GM12873 (cell line): ENCODE measurements around the gene PKD1.

Source experiments
- CTCF ChIP-seq: IDR thresholded peaks from 2 replicates; pipeline ENCODE4 v1.5.1; 2012; ENCODE audit warnings: low read depth, mild to moderate bottlenecking, moderate library complexity, low read length, control low read depth; ENCODE audit not compliant: insufficient read depth; ENCODE audit errors: missing control alignments

The PKD1 gene

GRCh38 chr16:2174396-2175131 is 38.9 kb upstream of the PKD1 start:
- TF ChIP-seq CTCF, result no peak

- no peak for TF ChIP-seq CTCF
These were observed 38.2 kb upstream of the PKD1 start for GRCh38 chr16:2173916-2174315.

GRCh38 chr16:2173366-2173765 is 37.7 kb upstream of the PKD1 start:
- no peak for TF ChIP-seq CTCF

GRCh38 chr16:2172688-2173335 is 37.1 kb upstream of the PKD1 start:
- no peak for TF ChIP-seq CTCF

- no peak for TF ChIP-seq CTCF
These were observed 36.0 kb upstream of the PKD1 start for GRCh38 chr16:2171601-2172178.

GRCh38 chr16:2170587-2171435 is 35.1 kb upstream of the PKD1 start:
- no peak for TF ChIP-seq CTCF

GRCh38 chr16:2170080-2170479 is 34.4 kb upstream of the PKD1 start:
- no peak for TF ChIP-seq CTCF
